ENCODE measurements around the gene PLCB3. TPM values are rescaled to one million over a fixed set of nuclear protein-coding genes. Genes with fewer than 3 reads are reported as not detected.

Gene PLCB3
- total and polyA plus RNA-seq, 2 of the 13 experiments (the other 11 are each of a cell fraction or from before 2014, with no cell fraction given): 7.5 to 13.8 TPM

DNA sequence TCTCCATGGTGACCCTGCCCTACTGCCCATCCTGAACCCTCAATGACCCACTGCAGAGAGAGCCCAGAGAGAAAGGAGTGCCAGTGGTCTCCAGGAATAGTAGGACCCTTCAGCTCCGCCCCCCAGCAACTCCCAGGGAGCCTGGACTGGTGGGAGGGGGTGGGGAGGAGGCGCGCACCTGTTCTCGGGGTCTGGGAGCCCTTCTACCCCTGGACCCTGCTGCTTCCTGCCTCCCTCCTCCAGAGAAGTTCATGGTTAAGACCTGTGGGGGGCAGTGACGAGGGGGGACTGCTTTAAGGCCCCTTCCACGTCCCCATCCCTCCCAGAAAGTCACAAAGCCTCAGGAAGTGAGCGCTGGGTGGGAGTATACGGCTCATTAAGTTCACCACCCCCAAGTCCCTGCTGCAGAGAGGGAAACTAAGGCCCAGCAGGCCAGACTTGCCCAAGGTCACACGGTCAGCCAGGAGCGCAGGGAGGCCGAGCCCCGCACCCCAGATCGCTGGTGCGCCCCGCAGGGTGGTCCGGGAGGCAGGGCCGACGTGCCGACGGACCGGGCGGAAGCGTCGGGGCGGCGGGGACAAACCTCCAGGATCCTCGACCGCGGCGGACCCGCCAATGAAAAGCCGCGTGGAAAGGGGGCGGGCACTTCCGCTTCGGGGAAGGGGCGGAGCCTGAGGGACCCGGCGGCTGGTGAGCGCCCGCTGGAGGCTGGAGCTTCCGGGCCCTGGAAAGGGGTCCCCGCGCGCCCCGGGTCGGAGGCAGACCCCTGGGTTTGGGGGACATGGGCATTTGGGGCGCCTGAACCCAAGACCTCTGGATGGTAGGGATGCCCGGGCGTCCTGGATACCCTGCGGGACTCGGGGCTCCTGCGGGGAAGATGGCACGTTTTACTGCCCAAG is 25.5 kb upstream of the PLCB3 start, which contains the start of the genes NUDT22 and TRPT1 (continued):
- TF ChIP-seq, protein P1, sequence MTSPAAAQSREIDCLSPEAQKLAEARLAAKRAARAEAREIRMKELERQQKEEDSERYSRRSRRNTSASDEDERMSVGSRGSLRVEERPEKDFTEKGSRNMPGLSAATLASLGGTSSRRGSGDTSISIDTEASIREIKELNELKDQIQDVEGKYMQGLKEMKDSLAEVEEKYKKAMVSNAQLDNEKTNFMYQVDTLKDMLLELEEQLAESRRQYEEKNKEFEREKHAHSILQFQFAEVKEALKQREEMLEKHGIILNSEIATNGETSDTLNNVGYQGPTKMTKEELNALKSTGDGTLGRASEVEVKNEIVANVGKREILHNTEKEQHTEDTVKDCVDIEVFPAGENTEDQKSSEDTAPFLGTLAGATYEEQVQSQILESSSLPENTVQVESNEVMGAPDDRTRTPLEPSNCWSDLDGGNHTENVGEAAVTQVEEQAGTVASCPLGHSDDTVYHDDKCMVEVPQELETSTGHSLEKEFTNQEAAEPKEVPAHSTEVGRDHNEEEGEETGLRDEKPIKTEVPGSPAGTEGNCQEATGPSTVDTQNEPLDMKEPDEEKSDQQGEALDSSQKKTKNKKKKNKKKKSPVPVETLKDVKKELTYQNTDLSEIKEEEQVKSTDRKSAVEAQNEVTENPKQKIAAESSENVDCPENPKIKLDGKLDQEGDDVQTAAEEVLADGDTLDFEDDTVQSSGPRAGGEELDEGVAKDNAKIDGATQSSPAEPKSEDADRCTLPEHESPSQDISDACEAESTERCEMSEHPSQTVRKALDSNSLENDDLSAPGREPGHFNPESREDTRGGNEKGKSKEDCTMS (CRISPR knock-in tag; conservative IDR thresholded peaks at IDR 0.05): no peak
- TF ChIP-seq MIXL1 (CRISPR knock-in tag; IDR thresholded peaks at IDR 0.05) (peak; percentile 32; the same call in 1 of the 2 replicates), ZMYM2 (CRISPR knock-in tag; IDR thresholded peaks at IDR 0.05) (no peak), ATF7-NPFF (CRISPR knock-in tag; IDR thresholded peaks at IDR 0.05; ENCODE audit: low read depth) (no peak), POGZ (CRISPR knock-in tag; IDR thresholded peaks at IDR 0.05) (peak; percentile 38; the same call in 1 of the 2 replicates), PHF8 (CRISPR knock-in tag; IDR thresholded peaks at IDR 0.05) (peak; percentile 84), HNRNPH1 (optimal IDR thresholded peaks at IDR 0.05; ENCODE audit: low read depth, low read length) (no peak), ZNF572 (CRISPR knock-in tag; IDR thresholded peaks at IDR 0.05) (0 out of 2 replicates have a peak, but pooled peaks have one; percentile 32), HDAC2 (CRISPR knock-in tag; IDR thresholded peaks at IDR 0.05) (peak; percentile 50), MEIS2 (CRISPR knock-in tag; IDR thresholded peaks at IDR 0.05) (peak; percentile 54), ZSCAN31 (CRISPR knock-in tag; IDR thresholded peaks at IDR 0.05; ENCODE audit: low read depth) (0 out of 2 replicates have a peak, but pooled peaks have one; percentile 65), KLF11 (CRISPR knock-in tag; IDR thresholded peaks at IDR 0.05) (no peak), EP300 (IDR thresholded peaks at IDR 0.05; ENCODE audit: low read depth in 2 of 2, low read length in 2 of 2) (no peak), EP300 (CRISPR knock-in tag; IDR thresholded peaks at IDR 0.05; ENCODE audit: borderline replicate concordance) (no peak), ATF1 (CRISPR knock-in tag; IDR thresholded peaks at IDR 0.05) (no peak), ONECUT2 (CRISPR knock-in tag; IDR thresholded peaks at IDR 0.05) (no peak), ZBTB7B (CRISPR knock-in tag; IDR thresholded peaks at IDR 0.05) (peak; percentile 72), ZNF569 (CRISPR knock-in tag; IDR thresholded peaks at IDR 0.05; ENCODE audit: borderline replicate concordance) (no peak), HOXA7 (CRISPR knock-in tag; IDR thresholded peaks at IDR 0.05) (no peak), TSC22D2 (CRISPR knock-in tag; IDR thresholded peaks at IDR 0.05; ENCODE audit: borderline replicate concordance) (0 out of 2 replicates have a peak, but pooled peaks have one; percentile 56), ZC3H4 (CRISPR knock-in tag; IDR thresholded peaks at IDR 0.05; ENCODE audit: borderline replicate concordance) (no peak), MEF2D (CRISPR knock-in tag; IDR thresholded peaks at IDR 0.05) (no peak)
- TF ChIP-seq, protein P2, sequence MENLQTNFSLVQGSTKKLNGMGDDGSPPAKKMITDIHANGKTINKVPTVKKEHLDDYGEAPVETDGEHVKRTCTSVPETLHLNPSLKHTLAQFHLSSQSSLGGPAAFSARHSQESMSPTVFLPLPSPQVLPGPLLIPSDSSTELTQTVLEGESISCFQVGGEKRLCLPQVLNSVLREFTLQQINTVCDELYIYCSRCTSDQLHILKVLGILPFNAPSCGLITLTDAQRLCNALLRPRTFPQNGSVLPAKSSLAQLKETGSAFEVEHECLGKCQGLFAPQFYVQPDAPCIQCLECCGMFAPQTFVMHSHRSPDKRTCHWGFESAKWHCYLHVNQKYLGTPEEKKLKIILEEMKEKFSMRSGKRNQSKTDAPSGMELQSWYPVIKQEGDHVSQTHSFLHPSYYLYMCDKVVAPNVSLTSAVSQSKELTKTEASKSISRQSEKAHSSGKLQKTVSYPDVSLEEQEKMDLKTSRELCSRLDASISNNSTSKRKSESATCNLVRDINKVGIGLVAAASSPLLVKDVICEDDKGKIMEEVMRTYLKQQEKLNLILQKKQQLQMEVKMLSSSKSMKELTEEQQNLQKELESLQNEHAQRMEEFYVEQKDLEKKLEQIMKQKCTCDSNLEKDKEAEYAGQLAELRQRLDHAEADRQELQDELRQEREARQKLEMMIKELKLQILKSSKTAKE (CRISPR knock-in tag; IDR thresholded peaks at IDR 0.05; ENCODE audit: borderline replicate concordance): no peak; the same call in 1 of the 2 replicates
- TF ChIP-seq, protein P3, sequence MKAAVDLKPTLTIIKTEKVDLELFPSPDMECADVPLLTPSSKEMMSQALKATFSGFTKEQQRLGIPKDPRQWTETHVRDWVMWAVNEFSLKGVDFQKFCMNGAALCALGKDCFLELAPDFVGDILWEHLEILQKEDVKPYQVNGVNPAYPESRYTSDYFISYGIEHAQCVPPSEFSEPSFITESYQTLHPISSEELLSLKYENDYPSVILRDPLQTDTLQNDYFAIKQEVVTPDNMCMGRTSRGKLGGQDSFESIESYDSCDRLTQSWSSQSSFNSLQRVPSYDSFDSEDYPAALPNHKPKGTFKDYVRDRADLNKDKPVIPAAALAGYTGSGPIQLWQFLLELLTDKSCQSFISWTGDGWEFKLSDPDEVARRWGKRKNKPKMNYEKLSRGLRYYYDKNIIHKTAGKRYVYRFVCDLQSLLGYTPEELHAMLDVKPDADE (CRISPR knock-in tag; IDR thresholded peaks at IDR 0.05): no peak
